GM13976 (cell line): ENCODE data around the gene STON1.

Experiments
- DNase-seq: peaks from one replicate; pipeline ENCODE4 v3.0.0; 2012; ENCODE audit warnings: low spot score
- CTCF ChIP-seq: IDR thresholded peaks from 2 replicates; pipeline ENCODE4 v1.5.1; 2012; ENCODE audit warnings: borderline replicate concordance, mild to moderate bottlenecking; ENCODE audit not compliant: insufficient read depth; ENCODE audit errors: extremely low read depth, missing control alignments, control extremely low read depth
- in situ Hi-C: fragments of 300-500 bp; cut with MboI; formaldehyde crosslinking; loops from one replicate; pipeline ENCODE4 v1.12.0; 2022; ENCODE audit warnings: low sequenced_read_pairs, mixed read lengths, inconsistent platforms; ENCODE audit not compliant: unreplicated experiment

STON1 gene

GRCh38 chr2:48567671-48568070 lies 37.7 kb downstream of the STON1 start:
- no peak for TF ChIP-seq CTCF
- DNase-seq: no peak
- in situ Hi-C loops: no loop called here

- DNase-seq: no peak
- in situ Hi-C loops: no loop called here
- TF ChIP-seq CTCF: no peak
These were observed 38.6 kb downstream of the STON1 start for GRCh38 chr2:48568547-48568946.

- no peak for DNase-seq
- in situ Hi-C loops: no loop called here
- TF ChIP-seq CTCF: no peak
These were observed 39.5 kb downstream of the STON1 start for GRCh38 chr2:48569433-48569832.

GRCh38 chr2:48572816-48573215 lies 42.9 kb downstream of the STON1 start:
- in situ Hi-C loops: no loop called here
- no peak for TF ChIP-seq CTCF
- no peak for DNase-seq

- TF ChIP-seq CTCF: no peak
- in situ Hi-C loops: no loop called here
- DNase-seq: no peak
These were observed 44.7 kb downstream of the STON1 start for GRCh38 chr2:48574353-48575287.

GRCh38 chr2:48578313-48578712 lies 48.4 kb downstream of the STON1 start:
- no peak for DNase-seq
- in situ Hi-C loops: no loop called here
- no peak for TF ChIP-seq CTCF
